Measurements from ENCODE around the gene ANO10. TPM values are rescaled to one million over a fixed set of nuclear protein-coding genes. Genes with fewer than 3 reads are reported as not detected.

ANO10 gene
- total RNA-seq, 1 experiment from 2014 or later = 26.6 TPM

- ATAC-seq (no peak), DNase-seq (ENCODE audit: low read depth, low spot score) (no peak)
- BruUV-seq (replicated peaks) = no TSS peak
- CTCF ChIA-PET = no interaction called here
- intact Hi-C loops (cut with micrococcal nuclease; ENCODE audit: unreplicated experiment) = no loop called here
- in situ Hi-C loops (cut with HindIII; ENCODE audit: low pct_unique_long_range_greater_than_20kb, low sequenced_read_pairs) = no loop called here
- Histone ChIP-seq H3K4me1 (ENCODE audit: control insufficient read depth, insufficient read depth, low read length) (no peaks in the 10 kb centered on the region), H3K9me3 (ENCODE audit: control insufficient read depth, insufficient read depth, low read depth, low read length) (no peaks in the 10 kb centered on the region), H3K4me3 (ENCODE audit: low read depth in 2 of 2, low read length in 2 of 2) (no peak overlapping the region), H3K27ac (ENCODE audit: low read length) (no peak overlapping the region), H3K36me3 (ENCODE audit: control insufficient read depth, insufficient read depth, low read length) (no peaks in the 10 kb centered on the region), H3K27me3 (ENCODE audit: control insufficient read depth, insufficient read depth, low read length) (no peaks in the 10 kb centered on the region)
- TF ChIP-seq, protein P1, sequence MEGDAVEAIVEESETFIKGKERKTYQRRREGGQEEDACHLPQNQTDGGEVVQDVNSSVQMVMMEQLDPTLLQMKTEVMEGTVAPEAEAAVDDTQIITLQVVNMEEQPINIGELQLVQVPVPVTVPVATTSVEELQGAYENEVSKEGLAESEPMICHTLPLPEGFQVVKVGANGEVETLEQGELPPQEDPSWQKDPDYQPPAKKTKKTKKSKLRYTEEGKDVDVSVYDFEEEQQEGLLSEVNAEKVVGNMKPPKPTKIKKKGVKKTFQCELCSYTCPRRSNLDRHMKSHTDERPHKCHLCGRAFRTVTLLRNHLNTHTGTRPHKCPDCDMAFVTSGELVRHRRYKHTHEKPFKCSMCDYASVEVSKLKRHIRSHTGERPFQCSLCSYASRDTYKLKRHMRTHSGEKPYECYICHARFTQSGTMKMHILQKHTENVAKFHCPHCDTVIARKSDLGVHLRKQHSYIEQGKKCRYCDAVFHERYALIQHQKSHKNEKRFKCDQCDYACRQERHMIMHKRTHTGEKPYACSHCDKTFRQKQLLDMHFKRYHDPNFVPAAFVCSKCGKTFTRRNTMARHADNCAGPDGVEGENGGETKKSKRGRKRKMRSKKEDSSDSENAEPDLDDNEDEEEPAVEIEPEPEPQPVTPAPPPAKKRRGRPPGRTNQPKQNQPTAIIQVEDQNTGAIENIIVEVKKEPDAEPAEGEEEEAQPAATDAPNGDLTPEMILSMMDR (IDR thresholded peaks at IDR 0.05) = no peak
- TF ChIP-seq SIN3A (IDR thresholded peaks at IDR 0.05; ENCODE audit: borderline replicate concordance, insufficient read depth, low read depth, low read length) (no peak), TCF7L2 (IDR thresholded peaks at IDR 0.05; ENCODE audit: low read depth, low read length) (no peak), REST (IDR thresholded peaks at IDR 0.05; ENCODE audit: insufficient read depth in 1 of 2, low read depth in 2 of 2, low read length in 1 of 2) (no peak), POLR2AphosphoS5 (IDR thresholded peaks at IDR 0.05; ENCODE audit: low read depth, low read length) (no peak)
- POLR2A ChIA-PET = no interaction called here
Measured at GRCh38 chr3:43559961-43560360, 61.9 kb downstream of the ANO10 start.

DNA sequence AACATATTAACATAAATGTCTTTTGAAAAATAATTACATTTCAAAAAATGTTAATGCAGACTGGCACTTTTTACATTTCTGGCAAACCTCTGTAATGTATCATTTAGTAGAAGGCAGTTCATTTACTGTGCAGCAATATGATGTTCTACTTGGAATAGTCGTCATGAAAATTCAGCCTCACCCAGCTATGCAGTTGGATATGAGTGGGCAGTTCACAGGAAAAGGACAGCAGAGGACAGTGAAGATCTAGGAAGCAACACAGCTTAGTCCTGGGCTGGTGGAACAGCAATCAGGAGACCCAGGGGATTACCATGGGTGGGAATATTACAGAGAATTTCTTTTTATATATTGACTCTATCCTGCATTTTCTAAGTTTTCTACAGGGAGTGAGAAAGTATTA lies 63.6 kb downstream of the ANO10 start:
- DNase-seq (ENCODE audit: low read depth, low spot score) = no peak
- POLR2A ChIA-PET = no interaction called here

More for the DNA sequence above, 63.6 kb downstream of the ANO10 start:
- no peaks in the 10 kb centered on the region for H3K27me3 ChIP-seq (ENCODE audit: control insufficient read depth, insufficient read depth, low read length)
- ATAC-seq = no peak
- intact Hi-C loops (cut with micrococcal nuclease; ENCODE audit: unreplicated experiment) = no loop called here
- H3K27ac ChIP-seq (ENCODE audit: low read length) = no peak overlapping the region
- no peaks in the 10 kb centered on the region for H3K36me3 ChIP-seq (ENCODE audit: control insufficient read depth, insufficient read depth, low read length)
- no TSS peak for BruUV-seq (replicated peaks)
- no peak for TF ChIP-seq REST (IDR thresholded peaks at IDR 0.05; ENCODE audit: insufficient read depth in 1 of 2, low read depth in 2 of 2, low read length in 1 of 2)
- TF ChIP-seq, protein P1 (IDR thresholded peaks at IDR 0.05) = no peak
- TF ChIP-seq TCF7L2 (IDR thresholded peaks at IDR 0.05; ENCODE audit: low read depth, low read length) = no peak
- no peak for TF ChIP-seq SIN3A (IDR thresholded peaks at IDR 0.05; ENCODE audit: borderline replicate concordance, insufficient read depth, low read depth, low read length)
- no peak for TF ChIP-seq POLR2AphosphoS5 (IDR thresholded peaks at IDR 0.05; ENCODE audit: low read depth, low read length)
- no peaks in the 10 kb centered on the region for H3K9me3 ChIP-seq (ENCODE audit: control insufficient read depth, insufficient read depth, low read depth, low read length)
- H3K4me1 ChIP-seq (ENCODE audit: control insufficient read depth, insufficient read depth, low read length) = no peaks in the 10 kb centered on the region
- in situ Hi-C loops (cut with HindIII; ENCODE audit: low pct_unique_long_range_greater_than_20kb, low sequenced_read_pairs) = no loop called here
- no peak overlapping the region for H3K4me3 ChIP-seq (ENCODE audit: low read depth in 2 of 2, low read length in 2 of 2)
- CTCF ChIA-PET = no interaction called here

Data from Panc1 (cell line).